Common myeloid progenitor, CD34-positive (primary cell): ENCODE data around the gene PLS3.
A peak's percentile ranks its signal among the peaks of the same experiment; 100 is the strongest.

Source experiments
- CTCF ChIA-PET: fragments of 350-600 bp; sonication (Branson Sonifier 250); formaldehyde crosslinking; loops from one replicate; lab custom pipeline; 2021; ENCODE audit warnings: antibody characterized with exemption; lab: Charles Lee
- POLR2A ChIA-PET: fragments of 350-600 bp; sonication (Branson Sonifier 250); formaldehyde crosslinking; loops from one replicate; lab custom pipeline; 2021; ENCODE audit warnings: antibody characterized with exemption; lab: Charles Lee
- DNase-seq, 3 donors: peaks; one replicate each; pipeline versions ENCODE4 v3.0.0 to v3.0.0-alpha.2; 2013
- H3K27ac ChIP-seq, 2 experiments: 1 replicate in 1 of 2; 2 replicates in 1 of 2; pipeline ENCODE4 v1.7.0; 2013; ENCODE audit warnings: inconsistent platforms in 2 of 2, low read length in 2 of 2, mild to moderate bottlenecking in 2 of 2, low read depth in 1 of 2, moderate library complexity in 1 of 2; ENCODE audit not compliant: severe bottlenecking in 2 of 2, insufficient read depth in 1 of 2, poor library complexity in 1 of 2
- H3K27me3 ChIP-seq, 5 experiments: replicated peaks in 2 of 5; 1 replicate in 3 of 5; 2 replicates in 2 of 5; pipeline versions ENCODE4 v1.6.1 to v1.7.0; 2013; ENCODE audit warnings: low read length in 4 of 5, mild to moderate bottlenecking in 2 of 5, moderate library complexity in 2 of 5, inconsistent platforms in 1 of 5; ENCODE audit not compliant: insufficient read depth in 5 of 5, control insufficient read depth in 4 of 5
- H3K36me3 ChIP-seq, 4 experiments: 1 replicate in 2 of 4; 2 replicates in 2 of 4; pipeline versions ENCODE4 v1.6.1 to v1.7.0; 2013; ENCODE audit warnings: low read length in 3 of 4, control low read depth in 1 of 4, mild to moderate bottlenecking in 1 of 4; ENCODE audit not compliant: control insufficient read depth in 4 of 4, insufficient read depth in 4 of 4
- H3K4me1 ChIP-seq, 4 experiments: 1 replicate in 3 of 4; 2 replicates in 1 of 4; pipeline versions ENCODE4 v1.6.1 to v1.7.1; 2013; ENCODE audit warnings: low read length in 3 of 4, mild to moderate bottlenecking in 3 of 4, control low read depth in 1 of 4, inconsistent platforms in 1 of 4, moderate library complexity in 1 of 4; ENCODE audit not compliant: control insufficient read depth in 4 of 4, insufficient read depth in 4 of 4; ENCODE audit errors: control extremely low read depth in 1 of 4
- H3K4me3 ChIP-seq, 7 experiments: 1 replicate in 4 of 7; 2 replicates in 3 of 7; pipeline versions ENCODE4 v1.5.1 to v1.7.0; 2013; ENCODE audit warnings: mild to moderate bottlenecking in 7 of 7, low read length in 6 of 7, moderate library complexity in 6 of 7, inconsistent platforms in 2 of 7, low read depth in 2 of 7, control low read depth in 1 of 7; ENCODE audit not compliant: insufficient read depth in 4 of 7, control insufficient read depth in 1 of 7; ENCODE audit errors: extremely low read depth in 1 of 7
- H3K9me3 ChIP-seq, 5 experiments: 1 replicate in 4 of 5; 2 replicates in 1 of 5; pipeline versions ENCODE4 v1.6.1 to v1.7.1; 2013; ENCODE audit warnings: low read length in 4 of 5, mild to moderate bottlenecking in 2 of 5, inconsistent platforms in 1 of 5, low read depth in 1 of 5, moderate library complexity in 1 of 5; ENCODE audit not compliant: control insufficient read depth in 4 of 5, insufficient read depth in 2 of 5; ENCODE audit errors: control extremely low read depth in 1 of 5
- WGBS: methylation state at CpG from one replicate; pipeline ENCODE4 v1.1.5; 2013; ENCODE audit not compliant: insufficient coverage; 5-methylcytosine and 5-hydroxymethylcytosine counted together

Gene PLS3

GRCh38 chrX:115549008-115549407 is 12.0 kb upstream of the PLS3 start:
- no peak overlapping the region for H3K4me3 ChIP-seq
- no peaks in the 10 kb centered on the region for H3K9me3 ChIP-seq
- CTCF ChIA-PET, result no interaction called here
- H3K27ac ChIP-seq, result no peak overlapping the region
- DNase-seq, result no peak
- no peaks in the 10 kb centered on the region for H3K4me1 ChIP-seq
- POLR2A ChIA-PET, result no interaction called here
- H3K36me3 ChIP-seq, result no peaks in the 10 kb centered on the region
- 80% methylated on average over 1 of the region's 3 CpGs for whole genome bisulfite sequencing
- peaks cover 0 to 12% (median 0%) of the 10 kb centered on the region in 5 experiments for H3K27me3 ChIP-seq

- CTCF ChIA-PET, result no interaction called here
- H3K4me1 ChIP-seq, result no peaks in the 10 kb centered on the region
- no peak for DNase-seq
- H3K27me3 ChIP-seq, result peaks cover 0 to 17% (median 0%) of the 10 kb centered on the region in 5 experiments
- no peak overlapping the region for H3K27ac ChIP-seq
- no peaks in the 10 kb centered on the region for H3K36me3 ChIP-seq
- H3K4me3 ChIP-seq, result no peak overlapping the region
- 70% methylated on average over 5 of the region's 5 CpGs for WGBS
- H3K9me3 ChIP-seq, result no peaks in the 10 kb centered on the region
- POLR2A ChIA-PET, result no interaction called here
These were observed 7.8 kb upstream of the PLS3 start for GRCh38 chrX:115553171-115553570.

- no peak overlapping the region for H3K4me3 ChIP-seq
- CTCF ChIA-PET, result interaction anchor here (0.8 to 1.1 kb wide), 2 partner anchors 59 to 197 kb away, joined by 3 to 4 read pairs; no protein-coding TSS in a partner anchor
These were observed 1.3 kb upstream of the PLS3 start for GRCh38 chrX:115559672-115560071.

DNA sequence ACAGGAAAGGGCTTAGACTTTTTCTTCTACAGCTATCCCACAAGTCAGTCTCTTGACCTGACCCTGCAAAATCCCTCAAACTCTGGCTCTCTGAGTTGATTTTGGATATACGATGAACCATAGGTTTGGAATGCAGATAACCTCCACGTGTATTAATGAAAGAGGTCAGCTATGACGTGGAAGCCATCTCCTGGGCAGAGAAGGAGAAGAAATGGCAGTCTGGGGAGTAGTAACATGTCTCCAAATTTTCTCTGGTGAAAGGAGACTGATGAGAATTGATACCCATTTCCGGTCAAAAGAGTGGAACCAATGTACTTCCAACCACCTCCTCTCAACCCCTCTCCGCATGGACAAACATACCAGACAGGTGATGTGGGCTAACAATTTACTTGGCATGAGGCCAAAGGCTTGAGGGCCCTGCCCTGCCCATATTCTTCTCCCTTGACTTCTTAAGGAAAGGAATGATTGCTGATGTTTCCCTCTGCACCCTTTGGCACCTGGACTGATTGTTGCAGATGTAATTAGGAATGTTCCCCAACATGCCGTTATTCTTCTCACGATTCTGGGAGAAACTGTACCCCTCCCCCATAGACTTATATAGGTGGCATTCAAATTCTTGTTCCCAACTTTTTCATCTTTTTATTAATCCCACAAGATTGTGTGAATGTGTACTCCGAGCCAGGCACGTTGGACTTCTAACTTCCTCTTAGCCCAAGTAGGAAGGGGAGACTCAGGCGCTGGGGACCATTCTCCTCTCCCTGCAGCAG is 580 bp upstream of the PLS3 start:
- H3K36me3 ChIP-seq, result no peaks in the 10 kb centered on the region
- ChIA-PET POLR2A (no interaction called here), CTCF (no interaction called here)
- peaks cover 0 to 49% (median 0%) of the 10 kb centered on the region in 5 experiments for H3K27me3 ChIP-seq
- peaks cover 0 to 16% (median 8%) of the 10 kb centered on the region in 4 experiments for H3K4me1 ChIP-seq
- 30% methylated on average over 2 of the region's 10 CpGs for WGBS
- peak overlapping the region; percentile 35 to 79 (median 64) for H3K4me3 ChIP-seq
- DNase-seq, result no peak
- no peaks in the 10 kb centered on the region for H3K9me3 ChIP-seq
- peak overlapping the region in 1 of 2 experiments; percentile 25 for H3K27ac ChIP-seq

More at GRCh38 chrX:115559672-115560071, 1.3 kb upstream of the PLS3 start:
- no peak overlapping the region for H3K27ac ChIP-seq
- peaks cover 0 to 49% (median 0%) of the 10 kb centered on the region in 5 experiments for H3K27me3 ChIP-seq
- DNase-seq, result no peak
- POLR2A ChIA-PET, result no interaction called here
- 100% methylated on average over 1 of the region's 3 CpGs for WGBS
- no peaks in the 10 kb centered on the region for H3K36me3 ChIP-seq
- peaks cover 0 to 16% (median 8%) of the 10 kb centered on the region in 4 experiments for H3K4me1 ChIP-seq
- no peaks in the 10 kb centered on the region for H3K9me3 ChIP-seq

DNA sequence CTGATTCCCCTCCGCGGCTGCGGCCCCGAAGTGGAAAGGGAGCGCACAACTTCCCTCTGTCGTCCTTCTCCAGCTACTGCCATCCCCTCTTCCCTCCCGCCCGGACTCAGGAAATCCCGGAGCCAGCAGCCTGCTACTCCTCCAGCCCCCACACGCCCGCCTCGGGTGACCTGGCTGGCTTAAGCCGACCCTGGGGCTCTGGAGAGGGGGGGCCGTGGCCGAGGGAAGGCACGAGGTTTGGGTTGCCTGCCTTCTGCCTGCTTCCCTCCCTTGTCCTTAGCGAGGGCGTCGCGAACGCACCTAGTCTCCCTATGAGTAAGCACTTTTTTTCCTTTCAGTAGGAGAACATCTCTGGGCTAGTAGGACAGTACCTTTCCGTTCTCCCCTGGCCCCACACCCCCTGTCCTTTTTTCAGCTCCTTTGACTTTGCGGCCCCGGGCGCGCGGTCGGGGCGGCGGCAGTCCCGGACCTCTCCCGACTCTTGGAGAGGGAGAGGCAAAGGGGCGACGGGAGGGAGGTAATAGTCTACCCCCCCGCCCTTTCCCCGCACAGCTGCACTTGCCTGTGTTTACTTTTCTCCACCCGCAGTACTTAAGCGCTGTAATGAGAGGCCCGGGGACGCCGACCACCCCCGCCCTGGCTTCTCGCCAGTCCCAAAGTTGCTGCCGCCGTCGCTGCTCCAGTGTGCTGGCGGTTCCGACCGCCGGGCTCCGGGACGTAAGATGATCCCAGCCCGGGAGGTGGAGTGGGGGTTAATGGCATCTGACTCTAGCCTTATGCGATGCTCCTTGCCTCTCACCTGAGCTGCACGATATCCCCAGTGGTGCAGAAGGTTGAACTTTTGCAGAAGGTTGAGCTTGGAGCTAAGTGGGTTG is 868 bp downstream of the PLS3 start:
- H3K4me3 ChIP-seq, result peak overlapping the region; percentile 35 to 79 (median 64)
- no peaks in the 10 kb centered on the region for H3K9me3 ChIP-seq
- peaks cover 0 to 49% (median 0%) of the 10 kb centered on the region in 5 experiments for H3K27me3 ChIP-seq
- DNase-seq, result peak; percentile 3 to 58 (median 45)
- WGBS, result 4% methylated on average over 48 of the region's 55 CpGs
- POLR2A ChIA-PET, result interaction anchor here (1.2 kb wide), 1 partner anchor 199 kb away, joined by 5 read pairs; no protein-coding TSS in a partner anchor
- no peaks in the 10 kb centered on the region for H3K36me3 ChIP-seq
- H3K27ac ChIP-seq, result peak overlapping the region in 1 of 2 experiments; percentile 25
- peaks cover 0 to 16% (median 8%) of the 10 kb centered on the region in 4 experiments for H3K4me1 ChIP-seq
- CTCF ChIA-PET, result interaction anchor here (0.8 to 1.5 kb wide), 3 partner anchors 55 to 231 kb away, joined by 3 to 6 read pairs (median 3); no protein-coding TSS in a partner anchor

- H3K4me1 ChIP-seq, result peaks cover 0 to 16% (median 8%) of the 10 kb centered on the region in 4 experiments
- CTCF ChIA-PET, result interaction anchor here (0.8 to 1.5 kb wide), 3 partner anchors 54 to 232 kb away, joined by 3 to 6 read pairs (median 3); no protein-coding TSS in a partner anchor
- POLR2A ChIA-PET, result interaction anchor here (1.2 kb wide), 1 partner anchor 200 kb away, joined by 5 read pairs; no protein-coding TSS in a partner anchor
- no peaks in the 10 kb centered on the region for H3K36me3 ChIP-seq
- H3K9me3 ChIP-seq, result no peaks in the 10 kb centered on the region
- H3K27ac ChIP-seq, result no peak overlapping the region
- no peak for DNase-seq
- H3K4me3 ChIP-seq, result peak overlapping the region in 6 of 7 experiments; percentile 59 to 79 (median 68)
- peaks cover 0 to 49% (median 0%) of the 10 kb centered on the region in 5 experiments for H3K27me3 ChIP-seq
- 10% methylated on average over 5 of the region's 9 CpGs for whole genome bisulfite sequencing
These were observed 1.5 kb downstream of the PLS3 start for GRCh38 chrX:115562480-115562847.
